Activated T-cell treated with anti-CD3 and anti-CD28 coated beads, Interleukin-2, amount 50 U/mL, for 4 hours (primary cell): Measurements from ENCODE around the gene ZMIZ1. TPM values are rescaled to one million over a fixed set of nuclear protein-coding genes. Genes with fewer than 3 reads are reported as not detected.

Experiments
- ATAC-seq, 2 donors: fragments of 200-7000 bp; cut with Tn5 transposase; one replicate each; pipeline ENCODE4 v1.10.0; 2021
- DNase-seq: peaks from one replicate; pipeline ENCODE4 v3.0.0-alpha.2; 2020
- H3K27me3 Mint-ChIP-seq: one replicate; pipeline ENCODE4 v1.8.0; 2021; ENCODE audit warnings: low read depth, mixed read lengths
- H3K36me3 Mint-ChIP-seq: one replicate; pipeline ENCODE4 v1.8.0; 2022; ENCODE audit warnings: mixed read lengths; ENCODE audit not compliant: insufficient read depth
- H3K4me1 Mint-ChIP-seq: one replicate; pipeline ENCODE4 v1.8.0; 2021; ENCODE audit warnings: low read depth, mixed read lengths
- H3K4me3 Mint-ChIP-seq: one replicate; pipeline ENCODE4 v1.8.0; 2021; ENCODE audit warnings: mild to moderate bottlenecking, moderate library complexity, mixed read lengths
- H3K9me3 Mint-ChIP-seq: one replicate; pipeline ENCODE4 v1.8.0; 2021; ENCODE audit warnings: mixed read lengths
- total RNA-seq, 3 donors: library from RNA; stranded (reverse); gene quantifications; one replicate each; pipeline ENCODE4 v1.2.1, GENCODE V29; 2021

The ZMIZ1 gene
- total RNA-seq, 3 donors from 2014 or later = 17.7 to 21.0 (median 18.0) TPM

DNA sequence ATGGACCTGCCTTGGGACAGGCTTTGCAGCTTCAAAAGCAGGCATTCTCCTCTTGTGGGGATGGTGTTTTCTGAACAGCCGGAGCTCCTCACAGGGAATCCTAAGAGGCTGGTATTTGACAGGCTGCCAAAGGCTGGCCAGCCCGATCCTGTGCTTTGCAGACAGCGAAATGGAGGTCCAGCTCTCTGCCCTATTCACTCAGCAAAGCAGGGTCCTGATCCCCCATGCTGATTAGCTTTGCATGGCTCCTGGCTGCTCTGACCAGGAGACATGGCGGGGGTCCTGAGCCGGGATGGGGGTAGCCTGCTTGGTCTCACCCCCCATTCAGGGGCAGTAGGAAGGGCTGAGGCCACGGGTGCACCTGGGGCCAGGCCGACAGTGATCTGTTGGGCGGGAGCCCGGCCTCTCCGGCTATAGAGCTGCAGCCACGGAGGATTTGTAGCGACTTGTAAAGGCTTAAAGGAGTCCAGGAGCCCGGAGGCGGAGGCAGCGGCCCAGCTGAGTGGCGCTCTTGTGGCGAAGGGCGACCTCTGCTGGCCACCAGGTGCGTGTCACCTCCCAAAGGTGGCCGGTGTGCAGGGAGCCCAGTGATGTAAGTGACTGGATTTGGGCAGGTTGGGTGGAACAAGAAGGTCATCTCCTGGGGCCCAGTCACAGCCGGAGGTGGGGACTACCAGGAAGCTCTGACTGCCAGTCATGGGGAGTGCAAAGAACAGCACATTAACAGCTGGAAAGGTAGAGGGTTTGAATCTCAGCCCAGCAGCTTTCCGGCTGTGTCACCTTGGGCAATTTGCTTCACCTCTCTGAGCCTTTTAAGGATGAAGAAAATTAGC, 126.5 kb downstream of the ZMIZ1 start:
- Mint-ChIP-seq H3K27me3 (no peaks in the 10 kb centered on the region), H3K4me1 (peaks cover 2% of the 10 kb centered on the region), H3K9me3 (no peaks in the 10 kb centered on the region), H3K4me3 (no peak overlapping the region), H3K36me3 (peaks cover 5% of the 10 kb centered on the region)
- ATAC-seq (peak; percentile 89 to 94), DNase-seq (peak; percentile 72)

DNA sequence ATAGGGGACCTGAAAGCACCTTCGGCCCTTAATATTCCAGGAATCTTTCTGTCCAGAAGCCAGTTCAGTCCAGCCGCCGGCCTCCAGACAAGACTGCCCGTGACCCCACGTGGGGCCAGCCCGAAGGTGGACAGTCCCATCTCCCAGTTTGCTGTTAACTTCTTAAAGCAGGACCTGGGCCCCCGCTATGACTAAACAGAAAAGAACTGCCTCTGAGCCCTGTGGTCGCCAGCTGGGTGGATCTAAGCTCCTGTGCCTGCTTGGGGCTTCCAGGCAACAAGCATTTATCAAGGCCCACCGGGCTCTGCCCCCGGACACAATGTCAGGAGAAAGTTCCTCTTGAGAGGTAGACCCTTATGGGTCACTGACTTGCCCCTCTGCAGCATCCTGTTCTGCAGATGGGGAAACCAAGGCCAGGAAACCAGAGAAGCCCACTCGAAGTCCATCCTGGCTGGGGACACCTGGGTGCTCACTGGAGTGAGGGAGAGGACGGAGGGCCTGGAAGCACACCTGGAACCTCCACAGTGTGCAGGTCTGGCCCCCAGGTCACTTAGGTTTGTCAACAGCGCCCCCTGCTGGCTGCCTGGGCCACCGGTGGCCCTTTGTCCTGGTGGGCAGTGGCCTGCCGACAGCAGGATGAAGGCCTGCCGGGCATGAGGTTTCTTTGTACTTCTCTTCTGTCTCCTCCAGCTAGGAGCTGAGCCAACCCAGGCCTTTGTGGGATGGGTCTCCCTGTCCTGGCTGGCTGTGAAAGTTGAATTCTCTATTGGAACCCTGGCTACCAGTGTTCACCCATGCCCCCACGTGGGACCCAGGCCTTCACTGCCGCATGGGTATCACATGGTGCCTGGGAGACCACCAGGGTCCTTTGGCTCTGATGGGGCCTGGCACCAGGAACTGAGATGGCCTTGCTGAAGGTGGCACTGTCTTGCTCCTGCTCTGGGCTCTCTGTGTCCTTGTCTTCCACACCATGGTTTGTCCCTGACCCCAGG, 128.0 kb downstream of the ZMIZ1 start:
- peak; percentile 74 for DNase-seq
- Mint-ChIP-seq H3K4me1 (peaks cover 2% of the 10 kb centered on the region), H3K9me3 (no peaks in the 10 kb centered on the region), H3K36me3 (peaks cover 2% of the 10 kb centered on the region), H3K4me3 (no peak overlapping the region), H3K27me3 (no peaks in the 10 kb centered on the region)
- peak; percentile 59 to 68 for ATAC-seq

DNA sequence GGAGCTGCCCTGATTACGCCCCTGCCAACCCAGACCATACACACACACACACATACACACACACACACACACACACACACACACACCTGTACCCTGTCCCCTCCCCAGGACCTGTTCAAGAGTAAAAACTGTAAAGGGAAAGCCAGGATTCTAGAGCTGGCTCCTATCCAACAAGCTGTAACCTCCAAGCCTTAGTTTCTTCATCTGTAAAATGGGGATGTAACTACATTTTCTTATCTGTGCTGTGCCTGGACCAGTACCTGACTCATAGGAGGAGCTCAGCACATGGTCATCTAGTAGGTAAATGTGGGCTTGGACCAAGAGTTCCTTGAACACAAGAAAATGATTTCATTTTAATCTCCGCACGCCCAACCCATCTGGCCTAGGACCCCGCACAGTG, 128.8 kb downstream of the ZMIZ1 start:
- DNase-seq = no peak
- Mint-ChIP-seq H3K36me3 (no peaks in the 10 kb centered on the region), H3K9me3 (no peaks in the 10 kb centered on the region), H3K4me1 (peaks cover 2% of the 10 kb centered on the region), H3K27me3 (no peaks in the 10 kb centered on the region), H3K4me3 (no peak overlapping the region)
- no peak for ATAC-seq

DNA sequence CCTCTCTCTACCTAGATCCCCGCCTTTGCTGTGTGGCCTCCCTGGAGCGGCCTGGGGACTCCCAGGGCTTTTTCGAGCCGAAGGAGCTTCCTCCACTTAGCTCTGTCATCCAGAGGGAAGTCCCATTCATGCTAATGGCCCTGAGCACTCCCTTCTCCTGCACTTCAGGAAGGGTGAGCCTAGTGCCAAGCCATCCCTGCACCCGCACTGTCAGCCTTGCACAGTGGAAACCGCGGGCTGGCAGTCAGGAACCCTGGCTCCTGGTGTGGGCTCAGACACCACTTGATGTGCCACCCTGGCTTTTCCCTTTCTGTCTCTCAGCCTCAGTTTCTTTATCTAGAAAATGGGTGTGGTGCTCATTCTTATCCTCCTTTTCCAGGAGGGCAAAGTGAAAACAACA, 131.6 kb downstream of the ZMIZ1 start:
- Mint-ChIP-seq H3K4me3 (no peak overlapping the region), H3K4me1 (peaks cover 2% of the 10 kb centered on the region), H3K36me3 (peaks cover 10% of the 10 kb centered on the region), H3K27me3 (no peaks in the 10 kb centered on the region), H3K9me3 (no peaks in the 10 kb centered on the region)
- no peak for DNase-seq
- no peak for ATAC-seq

DNA sequence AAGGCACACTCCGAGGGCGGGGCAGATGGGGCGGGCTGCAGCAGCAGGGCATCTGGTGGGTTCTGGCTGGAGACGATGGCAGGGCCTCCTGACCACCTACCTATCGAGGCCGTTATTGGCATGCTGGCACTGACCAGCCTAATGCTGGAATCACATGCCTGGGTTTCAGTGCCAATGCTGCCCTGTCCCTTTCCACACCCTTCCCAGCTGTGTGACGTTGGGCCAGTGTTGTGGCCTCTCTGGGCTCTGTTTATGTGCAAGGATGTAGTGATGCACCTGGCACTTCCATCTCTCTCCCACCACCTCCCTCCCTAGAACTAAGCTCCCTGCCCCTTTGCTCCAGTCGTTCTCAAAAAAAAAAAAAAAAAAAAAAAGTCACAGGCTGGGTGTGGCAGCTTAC, 132.9 kb downstream of the ZMIZ1 start:
- no peaks in the 10 kb centered on the region for H3K27me3 Mint-ChIP-seq
- DNase-seq = no peak
- peaks cover 12% of the 10 kb centered on the region for H3K36me3 Mint-ChIP-seq
- ATAC-seq = no peak
- H3K9me3 Mint-ChIP-seq = no peaks in the 10 kb centered on the region
- H3K4me3 Mint-ChIP-seq = no peak overlapping the region
- H3K4me1 Mint-ChIP-seq = no peaks in the 10 kb centered on the region

DNA sequence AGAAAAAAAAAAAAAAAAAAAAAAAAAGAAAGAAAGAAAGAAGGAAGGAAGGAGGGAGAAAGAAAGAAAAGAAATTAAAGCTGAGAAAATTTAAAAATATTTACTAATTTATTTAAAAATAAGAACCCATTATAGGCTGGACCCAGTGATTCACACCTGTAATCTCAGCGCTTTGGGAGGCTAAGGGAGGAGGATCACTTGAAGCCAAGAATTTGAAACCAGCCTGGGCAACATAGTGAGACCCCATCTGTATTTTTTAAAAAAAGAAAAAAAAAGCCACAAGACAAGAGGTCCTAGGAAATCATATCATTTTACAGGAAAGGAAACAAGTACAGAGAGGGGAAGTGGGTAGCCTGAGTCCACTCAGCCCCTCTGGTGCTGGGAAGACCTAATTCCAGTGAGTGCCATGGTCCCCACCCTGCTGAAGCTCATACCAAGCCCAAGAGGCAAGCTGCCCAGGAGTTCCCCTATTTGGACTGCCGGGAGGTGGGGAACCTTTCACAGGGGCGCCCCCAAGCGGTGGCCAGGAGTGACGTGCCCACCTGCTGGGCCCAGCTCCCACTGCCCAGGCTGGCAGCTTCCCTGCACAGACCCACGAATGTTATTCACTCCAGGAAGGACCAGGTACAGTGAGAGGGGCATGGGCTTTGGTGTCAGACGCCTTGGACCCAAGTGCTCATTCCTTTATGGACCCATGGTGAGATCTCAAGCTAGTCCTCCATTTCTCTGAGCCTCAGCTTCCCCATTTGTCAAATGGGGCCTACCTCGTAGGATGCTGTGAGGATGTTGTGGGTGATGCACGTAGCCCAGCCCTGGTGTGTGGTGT, 133.6 kb downstream of the ZMIZ1 start:
- no peaks in the 10 kb centered on the region for H3K4me1 Mint-ChIP-seq
- H3K4me3 Mint-ChIP-seq = no peak overlapping the region
- H3K27me3 Mint-ChIP-seq = no peaks in the 10 kb centered on the region
- ATAC-seq (peak in 1 of 2 donors; percentile 65), DNase-seq (peak; percentile 15)
- H3K36me3 Mint-ChIP-seq = peaks cover 12% of the 10 kb centered on the region
- no peaks in the 10 kb centered on the region for H3K9me3 Mint-ChIP-seq

DNA sequence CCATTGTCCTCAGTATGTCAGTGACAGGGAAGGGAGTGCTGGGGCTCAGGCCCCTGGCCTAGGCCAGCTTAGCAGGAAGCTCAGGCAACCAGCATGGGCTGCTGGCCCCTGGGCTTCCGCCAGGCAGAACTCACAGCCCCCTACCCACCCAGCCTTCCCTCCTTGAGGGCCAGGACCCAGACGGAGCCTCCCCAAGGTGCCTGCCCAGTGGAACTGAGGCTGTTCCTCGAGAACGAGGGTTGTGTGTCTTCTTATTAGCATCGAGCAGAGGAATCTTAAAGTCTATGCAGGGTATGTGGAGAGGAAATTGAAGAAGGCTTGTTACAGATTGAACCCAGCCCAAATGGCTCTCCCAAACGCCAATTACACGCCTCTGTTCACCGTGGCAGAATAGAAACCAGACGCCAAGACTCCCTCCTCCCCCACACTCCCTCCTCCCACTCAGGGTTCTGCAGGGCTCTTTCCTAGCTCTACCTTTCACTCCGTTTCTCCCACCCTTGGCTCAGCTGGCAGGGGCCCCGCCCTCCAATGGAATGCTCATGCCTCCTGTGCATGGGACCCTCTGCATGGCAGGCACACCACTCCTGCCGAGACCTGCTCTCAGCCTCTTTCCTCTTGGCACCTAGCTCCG, 134.4 kb downstream of the ZMIZ1 start:
- Mint-ChIP-seq H3K36me3 (peaks cover 12% of the 10 kb centered on the region), H3K4me1 (no peaks in the 10 kb centered on the region)
- ATAC-seq = no peak

DNA sequence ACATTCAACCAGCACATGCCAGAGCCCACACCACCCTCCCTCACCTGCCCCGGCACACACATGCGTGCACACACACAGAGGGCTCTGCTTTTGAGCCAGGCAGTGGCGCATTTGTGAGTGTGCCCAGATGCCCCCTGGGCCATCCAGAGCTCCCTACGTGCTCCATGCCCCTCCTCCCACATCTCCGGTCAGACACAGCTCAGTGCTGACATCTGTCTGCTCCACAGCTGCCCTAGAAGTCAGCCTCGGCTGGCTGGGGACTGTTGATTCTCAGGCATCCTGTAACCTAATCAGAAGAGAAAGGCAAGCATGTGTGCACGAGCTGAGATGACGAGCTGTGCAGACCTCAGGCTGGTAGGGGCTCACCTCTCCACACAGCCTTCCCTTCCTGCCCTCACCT, 135.1 kb downstream of the ZMIZ1 start:
- Mint-ChIP-seq H3K4me3 (no peak overlapping the region), H3K27me3 (no peaks in the 10 kb centered on the region)
- no peak for DNase-seq

More for the DNA sequence above, 134.4 kb downstream of the ZMIZ1 start:
- DNase-seq = no peak
- no peak overlapping the region for H3K4me3 Mint-ChIP-seq
- no peaks in the 10 kb centered on the region for H3K27me3 Mint-ChIP-seq
- no peaks in the 10 kb centered on the region for H3K9me3 Mint-ChIP-seq

DNA sequence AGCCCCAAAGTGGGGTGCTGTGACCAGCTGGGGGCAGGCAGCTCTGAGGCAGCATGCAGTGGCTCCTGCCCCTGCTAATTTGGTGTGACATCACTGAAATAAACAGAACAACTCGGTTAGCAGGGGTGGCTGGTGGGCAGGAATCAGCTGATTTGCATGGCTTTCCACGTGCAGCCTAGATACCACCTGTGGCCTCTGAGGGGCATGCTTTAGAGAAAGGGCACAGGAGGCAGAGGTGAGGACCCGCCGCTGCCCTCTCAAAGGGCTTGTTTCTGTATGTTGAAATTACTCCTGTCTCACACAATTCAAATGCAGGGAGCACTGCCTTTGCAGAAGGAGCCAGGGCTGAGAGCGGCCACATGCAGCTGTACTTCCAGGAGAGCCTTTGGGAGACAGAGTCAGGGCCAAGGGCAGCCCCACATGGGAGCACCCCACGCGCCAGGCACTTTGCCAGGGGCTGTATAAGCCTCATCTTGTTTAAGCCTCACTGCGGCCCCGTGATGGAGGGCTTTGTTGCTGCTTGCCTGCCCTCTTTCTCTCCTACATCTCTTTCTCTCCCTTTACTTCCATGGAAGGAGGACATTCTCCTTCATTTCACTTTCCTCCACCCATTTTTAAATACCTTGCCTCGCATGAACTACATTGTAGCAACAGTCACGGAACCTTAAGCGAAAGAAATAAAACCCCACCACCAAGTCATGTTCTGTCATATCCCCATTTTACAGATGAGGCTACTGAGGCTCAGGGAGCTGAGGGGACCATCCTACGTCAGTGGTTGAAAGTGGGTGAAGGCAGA, 137.7 kb downstream of the ZMIZ1 start:
- Mint-ChIP-seq H3K27me3 (no peaks in the 10 kb centered on the region), H3K4me1 (no peaks in the 10 kb centered on the region), H3K9me3 (no peaks in the 10 kb centered on the region), H3K36me3 (peaks cover 14% of the 10 kb centered on the region), H3K4me3 (no peak overlapping the region)
- DNase-seq (no peak), ATAC-seq (no peak)

More for the DNA sequence above, 135.1 kb downstream of the ZMIZ1 start:
- ATAC-seq = no peak
- H3K36me3 Mint-ChIP-seq = peaks cover 13% of the 10 kb centered on the region
- no peaks in the 10 kb centered on the region for H3K9me3 Mint-ChIP-seq
- H3K4me1 Mint-ChIP-seq = no peaks in the 10 kb centered on the region

DNA sequence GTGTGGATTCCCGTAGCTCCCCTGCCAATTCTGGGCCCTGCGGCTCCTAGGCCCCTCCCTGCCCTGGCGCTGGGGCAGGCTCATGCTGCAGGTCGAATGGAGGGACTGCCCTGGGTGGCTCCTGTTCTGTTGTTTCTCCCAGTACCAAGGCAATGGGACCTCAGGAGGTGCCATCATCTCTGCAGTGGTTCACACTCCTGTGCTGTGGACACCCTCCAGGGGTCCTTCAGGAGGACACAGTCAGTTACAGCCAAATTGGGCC, 138.3 kb downstream of the ZMIZ1 start:
- no peak overlapping the region for H3K4me3 Mint-ChIP-seq
- DNase-seq (no peak), ATAC-seq (no peak)
- H3K4me1 Mint-ChIP-seq = no peaks in the 10 kb centered on the region
- no peaks in the 10 kb centered on the region for H3K9me3 Mint-ChIP-seq
- peaks cover 14% of the 10 kb centered on the region for H3K36me3 Mint-ChIP-seq
- H3K27me3 Mint-ChIP-seq = no peaks in the 10 kb centered on the region

DNA sequence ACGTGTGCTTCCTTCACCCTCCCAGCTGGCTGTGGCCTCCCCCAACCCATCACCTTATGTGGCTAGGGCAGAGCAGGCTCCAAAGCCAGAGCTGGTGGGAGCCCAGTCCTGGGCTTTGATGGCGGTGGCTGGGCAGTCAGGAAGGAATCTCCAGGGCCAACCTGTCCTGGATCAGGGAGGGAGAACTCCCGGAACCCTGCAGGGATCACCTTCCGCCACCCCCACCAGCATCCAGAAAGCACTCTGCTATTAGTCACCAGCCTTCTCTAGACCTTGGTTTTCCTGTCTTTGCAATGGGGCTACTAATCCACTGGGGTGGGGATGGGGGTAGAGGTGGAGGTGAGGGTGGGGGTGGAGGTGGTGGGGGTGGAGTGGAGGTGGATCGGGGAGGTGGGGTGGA, 139.0 kb downstream of the ZMIZ1 start:
- H3K4me1 Mint-ChIP-seq = no peaks in the 10 kb centered on the region
- no peaks in the 10 kb centered on the region for H3K27me3 Mint-ChIP-seq
- no peak overlapping the region for H3K4me3 Mint-ChIP-seq
- DNase-seq = no peak
- H3K36me3 Mint-ChIP-seq = peaks cover 14% of the 10 kb centered on the region
- no peak for ATAC-seq
- no peaks in the 10 kb centered on the region for H3K9me3 Mint-ChIP-seq

DNA sequence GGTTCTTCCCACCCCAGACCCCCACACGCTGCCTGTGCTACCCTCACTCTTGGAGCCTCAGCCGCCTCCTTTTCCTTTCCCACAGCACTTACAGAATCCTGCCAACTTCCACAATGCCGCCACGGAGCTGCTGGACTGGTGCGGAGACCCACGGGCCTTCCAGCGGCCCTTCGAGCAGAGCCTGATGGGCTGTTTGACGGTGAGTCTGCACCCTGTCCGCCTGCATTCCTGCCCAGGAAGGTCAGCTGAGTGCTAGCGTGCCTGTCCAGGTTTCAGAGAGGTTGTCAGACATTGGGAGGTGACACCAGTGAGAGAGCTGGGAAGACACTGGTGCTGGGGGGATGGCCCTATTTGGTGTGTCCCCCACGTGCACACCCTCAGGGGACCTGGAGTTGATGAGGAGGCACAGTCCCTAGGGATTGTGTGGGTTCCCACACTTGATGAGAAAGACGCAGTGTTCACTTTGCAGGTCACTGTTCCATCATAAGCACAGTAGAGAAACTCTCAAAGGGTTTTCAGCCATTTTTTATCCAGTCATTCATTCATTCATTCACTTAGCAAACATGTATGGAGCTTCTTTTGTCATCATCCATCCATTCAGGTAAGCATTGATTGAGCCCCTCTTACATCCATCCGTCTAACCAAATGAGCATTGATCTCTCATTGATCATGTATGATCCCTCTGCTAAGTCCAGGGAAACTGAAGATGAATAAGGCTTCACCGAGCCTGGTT, 139.7 kb downstream of the ZMIZ1 start:
- H3K27me3 Mint-ChIP-seq = no peaks in the 10 kb centered on the region
- no peaks in the 10 kb centered on the region for H3K9me3 Mint-ChIP-seq
- no peak overlapping the region for H3K4me3 Mint-ChIP-seq
- no peak for DNase-seq
- H3K4me1 Mint-ChIP-seq = no peaks in the 10 kb centered on the region
- no peak for ATAC-seq
- peaks cover 13% of the 10 kb centered on the region for H3K36me3 Mint-ChIP-seq

DNA sequence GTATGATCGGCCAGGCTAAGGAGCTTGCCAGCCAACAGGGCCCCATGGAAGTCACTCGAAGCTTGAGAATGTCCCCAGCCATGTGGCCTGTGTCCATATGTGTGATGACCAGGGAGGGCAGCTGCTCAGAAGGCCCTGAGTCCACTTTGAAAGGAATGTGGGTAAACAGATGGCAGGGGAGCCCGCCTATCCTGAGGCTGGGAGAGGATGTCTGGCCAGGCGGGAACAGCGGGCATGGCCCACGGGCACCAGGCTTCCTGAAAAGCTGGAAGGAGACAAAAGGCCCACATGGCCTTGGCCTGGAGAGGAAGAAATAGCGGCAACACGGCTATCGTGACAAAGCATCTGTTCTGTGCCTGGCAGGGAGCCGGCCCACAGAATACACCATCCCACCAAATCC, 140.6 kb downstream of the ZMIZ1 start:
- H3K4me3 Mint-ChIP-seq = no peak overlapping the region
- ATAC-seq = no peak
- DNase-seq = no peak
- no peaks in the 10 kb centered on the region for H3K4me1 Mint-ChIP-seq
- H3K9me3 Mint-ChIP-seq = no peaks in the 10 kb centered on the region
- no peaks in the 10 kb centered on the region for H3K27me3 Mint-ChIP-seq
- peaks cover 9% of the 10 kb centered on the region for H3K36me3 Mint-ChIP-seq
